CD4-positive, alpha-beta T cell treated with Interleukin-4 for 1 hour (primary cell): ENCODE results near the gene ANKRD39.
"Not testable (repeated sequence)": the region's sequence is repeated elsewhere in the genome, so short reads cannot be mapped to it uniquely, and the experiment has no call there.

Source experiments
- DNase-seq, 2 donors: peaks; one replicate each; pipeline ENCODE4 v3.0.0-alpha.2; 2020 to 2022

Gene ANKRD39

DNA sequence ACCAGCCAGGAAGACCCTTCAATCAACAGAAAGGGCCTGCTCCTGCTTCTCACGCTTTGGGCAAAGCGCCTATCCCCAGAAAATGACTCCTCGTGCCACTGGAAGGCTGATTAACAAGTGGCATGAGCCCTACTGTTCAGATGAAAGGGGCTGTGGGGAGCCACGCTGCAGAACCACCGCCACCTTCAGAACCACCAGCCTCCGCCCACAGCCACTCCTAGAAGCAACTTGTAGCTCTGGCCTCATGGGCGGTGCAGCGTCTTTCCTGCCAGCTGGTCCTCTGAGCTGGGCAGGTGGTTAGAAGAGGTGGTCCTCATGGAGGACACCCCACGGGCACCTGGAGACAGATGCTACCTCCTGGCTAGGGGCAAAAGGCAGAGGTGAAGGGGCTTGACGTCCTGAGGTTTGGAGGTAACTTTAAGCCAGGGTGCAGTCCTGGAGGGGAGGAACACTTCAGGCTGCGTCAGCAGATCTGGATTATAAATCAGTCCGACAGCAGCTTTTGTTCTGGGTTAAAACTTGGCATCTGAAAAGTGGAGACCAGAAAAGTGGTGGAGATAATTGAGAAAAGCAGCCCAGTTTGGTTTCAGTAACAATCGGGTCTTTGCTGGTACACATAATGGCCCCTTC lies 12.9 kb upstream of the ANKRD39 start:
- DNase-seq = peak; percentile 60 to 74

DNA sequence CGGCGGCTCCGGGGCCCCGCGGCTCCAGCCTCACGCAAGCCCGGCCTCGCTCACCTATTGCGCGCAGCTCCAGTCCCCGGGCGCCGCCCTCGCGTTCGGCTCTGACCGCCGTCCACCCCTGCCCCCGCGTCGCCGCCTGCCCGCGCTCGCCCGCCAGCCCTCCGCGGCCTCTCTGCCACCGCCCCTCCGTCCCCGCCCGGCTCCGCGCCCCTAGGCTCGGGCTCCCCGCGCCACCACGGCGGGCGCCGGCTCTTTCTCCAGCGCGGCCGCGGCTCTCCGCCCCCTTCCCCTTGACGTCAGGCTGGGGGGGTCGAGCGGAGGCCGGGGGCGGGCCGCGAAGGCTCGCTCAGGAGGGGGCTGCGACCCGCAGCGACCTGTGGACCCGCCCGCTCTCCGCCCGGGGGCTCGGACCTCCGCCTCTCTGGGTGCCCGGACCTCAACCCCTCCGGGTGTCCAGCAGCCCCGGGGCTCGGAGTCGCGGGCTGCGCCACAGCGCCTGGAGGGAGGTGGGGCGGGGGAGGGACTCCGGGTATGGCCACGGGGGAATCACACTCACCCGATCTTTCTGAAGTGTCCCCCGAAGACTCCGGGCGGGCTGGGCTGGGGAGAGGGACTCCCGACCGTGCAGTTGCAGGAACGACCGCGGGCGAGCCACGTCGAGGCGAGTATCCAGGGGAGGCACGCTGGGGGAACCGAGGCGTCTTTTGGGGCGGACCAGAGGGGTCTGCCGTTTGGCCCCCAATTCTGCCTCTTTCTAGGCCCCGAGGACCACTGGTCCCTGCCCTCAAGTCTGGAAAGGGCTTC lies 12.2 kb upstream of the ANKRD39 start, which contains the start of gene SEMA4C:
Gene SEMA4C, minus strand, starts transcription at position 259 of the 804 bp plus-strand sequence. CDS start 2,194 bp downstream, outside the sequence.
- peak; percentile 30 to 64 for DNase-seq

DNA sequence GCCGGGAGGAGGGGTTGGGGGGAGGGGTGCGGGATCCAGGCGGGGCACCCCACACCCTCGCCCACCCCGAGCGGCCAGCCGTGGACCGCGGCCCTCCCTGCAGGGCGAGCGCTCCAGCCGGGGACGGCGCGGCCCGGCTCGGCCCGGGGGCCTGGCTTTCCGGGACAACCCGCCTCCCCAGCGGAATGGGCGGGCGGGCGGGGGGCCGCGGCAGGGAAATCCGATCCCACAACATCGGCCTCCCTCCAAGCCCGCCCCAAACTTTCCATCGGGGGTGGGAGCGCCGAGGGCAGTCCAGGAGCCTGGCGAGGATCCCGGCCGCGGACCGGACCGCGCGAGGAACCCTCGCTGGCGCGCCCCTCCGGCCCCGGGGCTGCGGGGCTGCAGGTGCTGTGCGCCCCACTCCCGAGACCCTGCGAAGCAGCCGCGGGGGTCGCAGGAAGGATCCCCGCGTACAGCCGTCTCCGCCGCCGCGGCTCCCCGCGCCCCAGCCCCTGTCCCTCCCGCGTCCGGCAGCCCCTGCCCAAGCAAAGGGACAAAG lies 11.5 kb upstream of the ANKRD39 start:
- no peak for DNase-seq

DNA sequence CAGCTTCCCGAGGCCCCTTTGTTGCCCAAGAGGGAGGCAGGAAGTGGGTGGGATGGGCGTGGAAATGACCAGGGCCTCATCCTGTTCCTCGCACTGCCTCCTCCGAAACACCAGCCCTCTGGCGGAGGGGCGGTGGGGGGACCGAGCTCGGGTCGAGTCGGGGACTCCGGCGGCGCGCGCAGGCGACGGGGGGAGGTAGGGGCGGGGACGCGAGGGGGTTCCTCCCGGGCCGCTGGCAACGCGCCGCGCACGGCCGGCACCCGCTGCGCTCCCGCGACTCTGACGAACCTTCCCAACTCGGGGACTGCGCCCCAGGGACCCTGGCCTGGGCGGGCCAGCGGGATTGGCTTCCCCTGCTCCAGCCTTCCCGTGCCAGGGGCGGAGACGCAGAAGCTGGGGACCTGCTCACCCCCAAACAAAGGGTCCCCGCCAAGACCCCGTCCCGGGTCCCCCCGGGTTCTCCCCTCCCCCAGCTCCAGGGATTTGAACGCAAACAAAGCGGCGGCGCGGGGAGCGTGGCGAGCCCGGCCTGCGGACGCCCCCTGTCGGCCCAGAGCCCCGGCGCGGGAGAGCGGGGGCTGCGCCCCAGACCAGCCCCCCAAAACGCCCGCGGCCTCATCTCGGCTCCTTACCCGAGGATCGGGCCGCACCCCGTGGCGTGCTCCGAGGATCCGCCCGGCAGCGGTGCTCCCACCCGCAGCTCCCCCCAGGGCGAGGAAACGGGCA lies 10.9 kb upstream of the ANKRD39 start:
- peak; percentile 60 to 65 for DNase-seq

DNA sequence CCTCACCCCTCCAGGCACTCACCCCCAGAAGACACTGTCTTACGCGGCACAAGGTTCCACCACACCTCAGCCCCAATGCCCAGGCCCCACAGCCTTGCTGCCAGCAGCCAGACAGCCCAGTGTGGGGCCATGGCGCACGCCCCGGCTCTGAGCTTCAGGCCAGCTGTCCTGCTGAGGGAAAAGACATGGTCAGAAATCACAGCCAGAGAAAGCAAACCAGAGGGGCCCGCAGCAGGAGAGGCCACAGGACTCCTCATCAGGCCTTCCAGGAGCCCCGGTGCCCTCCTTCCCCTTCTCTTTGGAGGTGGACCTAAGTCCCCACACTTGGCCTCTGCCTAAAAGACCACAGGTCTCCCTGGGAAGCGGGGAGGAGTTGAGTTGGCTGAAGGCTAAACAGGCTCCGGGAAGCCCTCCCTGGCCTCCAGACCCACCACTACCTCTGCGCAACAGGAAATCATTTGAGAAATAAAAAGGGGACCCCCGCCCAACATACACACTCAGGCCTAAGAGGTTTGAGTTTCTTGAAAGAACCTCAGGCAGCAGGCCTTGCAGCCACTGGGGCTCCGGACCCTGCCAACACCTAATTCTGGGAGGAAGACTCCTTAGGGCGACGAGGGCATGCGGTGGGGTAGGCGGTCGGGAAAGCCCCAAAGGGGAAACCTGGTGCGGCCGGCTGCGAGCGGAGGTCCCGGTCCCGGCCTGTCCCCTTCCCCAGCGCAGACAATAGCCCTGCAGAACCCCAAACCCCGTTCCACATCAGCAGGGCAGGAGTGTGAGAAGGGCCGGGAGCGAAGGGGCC lies 10.1 kb upstream of the ANKRD39 start:
- peak; percentile 23 to 48 for DNase-seq

DNA sequence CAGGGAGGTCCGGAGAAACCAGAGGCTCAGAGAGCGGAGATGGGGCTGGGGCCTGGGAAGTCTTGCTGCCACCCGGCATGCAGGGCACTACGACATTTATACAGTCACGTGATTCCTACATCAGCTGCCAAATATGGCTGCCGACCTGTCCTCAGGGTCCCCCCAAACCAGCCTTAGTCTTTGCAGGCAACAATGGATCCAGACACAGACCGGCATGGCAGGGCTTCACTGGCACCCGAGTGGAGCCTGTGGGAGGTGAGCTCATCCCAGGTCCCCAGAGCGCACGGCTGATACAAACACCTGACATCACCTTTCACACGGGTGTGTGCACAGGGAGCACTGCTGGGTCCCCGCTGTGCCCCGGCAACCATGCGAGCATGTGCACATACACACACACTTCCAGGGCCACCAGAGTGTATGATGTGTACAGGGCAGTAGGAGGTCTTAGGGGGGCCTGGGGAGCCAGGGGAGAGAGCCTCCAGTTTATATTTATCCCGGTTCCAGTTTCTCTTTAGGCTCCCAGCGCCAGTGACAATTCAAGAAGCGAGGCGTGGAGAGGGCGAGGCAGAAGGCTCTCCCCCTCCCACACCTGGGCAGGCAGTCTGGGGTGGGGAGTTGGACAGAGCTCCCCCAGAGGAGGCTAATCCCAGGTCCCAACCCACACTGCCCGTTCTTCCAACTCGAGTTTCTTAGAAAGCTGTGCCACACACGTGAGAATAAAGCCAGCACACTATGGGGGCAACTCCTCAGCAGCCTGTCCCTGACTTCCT lies 9.4 kb upstream of the ANKRD39 start:
- no peak for DNase-seq

DNA sequence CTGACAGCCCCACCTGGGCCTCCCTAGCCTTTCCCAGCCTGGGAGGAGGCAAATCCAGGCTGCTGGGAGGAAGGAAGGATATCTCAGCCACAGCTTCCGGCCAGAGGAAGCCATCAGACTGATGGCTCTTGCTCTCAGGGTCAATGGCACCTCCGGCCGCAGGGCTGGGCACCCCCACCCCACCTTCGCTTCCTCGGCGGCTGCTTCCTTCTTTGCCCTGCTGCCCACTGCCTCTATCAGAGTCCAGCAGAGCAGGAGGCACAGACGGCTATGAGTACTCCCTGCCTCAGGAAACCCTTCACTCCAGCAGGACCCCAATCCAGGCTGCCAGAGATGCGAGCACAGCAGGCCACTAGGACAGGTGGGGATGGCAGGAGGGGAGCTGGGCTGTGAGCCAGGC lies 8.8 kb upstream of the ANKRD39 start:
- DNase-seq = no peak

DNA sequence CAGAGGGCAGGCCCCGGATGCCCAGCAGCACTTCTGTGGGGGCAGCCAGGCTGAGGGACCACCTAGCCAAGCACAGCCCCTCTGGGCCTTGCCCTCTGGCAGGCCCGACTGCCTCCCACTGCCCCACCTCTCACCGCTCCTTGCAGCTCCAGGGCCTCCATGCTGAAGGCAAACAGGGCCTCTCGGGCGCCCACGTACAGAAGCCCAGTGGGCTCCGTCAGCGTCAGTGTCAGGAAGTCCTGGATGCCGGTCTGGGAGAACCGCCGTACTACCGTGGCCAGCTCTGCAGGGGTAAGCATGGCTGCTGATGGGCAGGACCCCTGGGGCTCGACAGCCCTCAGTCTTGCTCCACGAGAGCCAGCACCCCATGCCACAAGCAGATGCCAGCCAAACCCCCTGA lies 8.3 kb upstream of the ANKRD39 start:
- DNase-seq = no peak

DNA sequence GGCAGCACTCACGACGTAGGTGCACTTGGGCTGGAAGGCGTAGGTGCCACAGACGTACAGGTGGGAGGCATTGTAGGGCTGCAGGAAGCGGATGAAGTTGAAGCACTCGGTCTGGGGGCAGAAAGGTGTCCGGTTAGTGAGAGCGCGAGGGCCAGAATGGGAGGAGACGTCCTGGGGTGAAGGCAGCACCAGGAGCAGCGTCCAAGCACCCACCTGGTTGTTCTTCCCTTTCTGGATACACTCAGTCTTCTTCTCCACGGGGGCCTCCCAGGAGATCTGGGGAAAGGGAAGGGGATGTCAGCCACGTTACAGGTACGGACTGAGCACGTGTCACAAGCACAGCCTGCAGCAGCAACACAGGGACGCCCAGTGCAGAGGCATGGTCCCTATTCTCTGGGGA lies 7.8 kb upstream of the ANKRD39 start:
- no peak for DNase-seq

DNA sequence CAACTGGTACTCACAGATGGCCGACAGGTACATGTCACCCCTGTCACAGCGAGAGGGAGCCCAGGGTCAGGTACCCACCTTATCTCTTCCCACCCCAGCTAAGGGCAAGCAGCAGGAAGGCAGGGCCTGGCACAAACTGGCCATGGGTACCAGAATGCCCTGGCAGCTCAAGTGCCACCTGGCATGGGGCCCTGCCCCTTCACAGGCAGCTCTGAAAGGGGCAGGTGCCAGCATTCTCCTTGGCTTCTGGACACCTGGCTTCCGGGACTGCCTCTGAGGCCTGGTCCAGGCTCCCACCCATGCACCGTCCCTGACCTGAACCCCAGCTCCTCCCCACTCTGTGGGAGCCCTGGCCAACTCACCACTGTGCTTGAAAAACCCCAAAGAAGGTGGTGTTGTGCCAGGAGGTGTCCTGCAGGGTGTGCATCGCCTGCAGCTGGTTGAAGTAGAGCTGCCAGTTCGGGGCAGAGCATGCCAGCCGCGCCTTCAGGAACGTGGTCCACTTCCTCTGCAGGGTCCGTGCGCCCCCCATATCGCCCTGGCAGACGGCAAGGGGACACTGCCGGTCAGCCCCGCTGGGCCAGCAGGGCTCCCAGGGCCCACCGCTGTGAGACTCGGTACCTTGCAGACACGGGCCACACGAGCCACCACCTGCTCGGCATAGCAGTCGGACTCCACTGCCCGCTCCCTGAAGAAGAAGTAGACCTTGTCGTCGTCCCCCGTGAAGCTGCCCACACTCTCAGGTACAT lies 6.7 kb upstream of the ANKRD39 start:
- no peak for DNase-seq

DNA sequence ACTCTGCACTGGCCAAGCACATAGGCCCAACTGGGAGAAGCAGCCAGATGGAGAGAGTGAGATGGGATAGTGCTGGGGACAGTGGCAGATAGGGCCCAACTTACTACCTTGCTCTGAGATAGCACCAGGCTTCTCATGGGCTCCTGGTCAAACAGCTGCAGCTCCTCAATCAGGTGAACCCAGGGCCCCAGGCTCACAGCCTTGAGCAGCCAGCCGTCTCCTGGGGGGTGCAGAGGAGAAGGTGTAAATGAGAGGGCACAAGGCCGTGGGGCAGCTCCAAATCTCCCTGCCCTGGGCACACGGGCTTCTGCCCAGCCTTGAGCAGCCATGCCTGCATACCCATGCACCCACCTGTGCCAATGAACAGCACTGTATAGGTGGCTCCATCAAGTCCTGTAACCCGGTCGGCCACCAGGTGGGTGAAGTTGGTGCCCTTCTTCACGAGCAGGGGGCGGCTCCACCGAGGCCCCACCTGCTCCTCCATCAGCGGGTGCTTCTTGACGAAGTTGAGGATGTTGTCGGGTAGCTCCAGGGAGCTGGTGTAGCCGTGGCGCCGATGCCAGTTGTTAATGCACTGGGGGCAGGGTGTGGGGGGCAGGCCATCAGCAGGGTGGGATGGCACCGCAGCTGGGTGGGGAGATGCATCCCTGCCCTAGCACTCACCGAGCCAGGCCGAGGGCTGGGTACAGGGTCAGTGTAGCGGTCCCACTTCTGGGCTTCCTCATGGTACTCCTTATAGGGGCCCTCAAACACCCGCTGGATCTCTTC lies 5.9 kb upstream of the ANKRD39 start:
- DNase-seq = no peak

DNA sequence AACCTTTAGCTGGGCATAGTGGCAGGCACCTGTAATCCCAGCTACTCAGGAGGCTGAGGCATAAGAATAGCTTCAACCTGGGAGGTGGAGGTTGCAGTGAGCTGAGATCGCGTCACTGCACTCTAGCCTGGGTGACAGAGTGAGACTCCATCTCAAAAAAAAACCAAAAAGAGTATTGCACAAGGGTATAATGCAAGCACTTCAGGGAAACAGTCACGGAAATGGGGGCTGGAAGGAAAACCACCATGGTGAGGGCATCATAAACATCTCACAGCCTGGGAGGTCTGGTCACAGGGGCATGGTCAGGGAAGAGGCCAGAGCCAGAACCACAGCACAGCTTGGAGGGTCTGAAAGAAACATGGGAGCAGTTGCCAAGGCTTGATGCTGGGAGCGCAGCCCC lies 5.2 kb upstream of the ANKRD39 start:
- not testable (repeated sequence) for DNase-seq

DNA sequence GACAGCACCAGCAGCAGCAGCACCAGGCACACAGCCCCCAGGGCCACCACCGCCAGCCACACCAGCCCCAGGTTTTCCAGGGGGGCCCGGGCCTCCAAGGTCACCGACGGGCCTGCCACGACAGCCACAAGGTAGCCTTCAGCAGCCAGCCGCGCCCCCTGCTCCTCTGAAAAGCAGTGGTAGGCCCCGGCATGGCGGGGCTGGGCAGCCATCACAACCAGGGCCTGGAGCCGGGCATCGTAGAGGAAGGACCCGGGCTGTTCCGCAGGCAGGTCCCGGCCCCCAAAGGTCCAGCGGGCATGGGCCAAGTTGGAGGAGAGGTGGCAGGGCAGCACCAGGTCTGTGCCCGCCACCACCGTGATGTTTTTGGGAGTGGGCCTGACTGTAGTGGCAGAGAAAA lies 3.3 kb upstream of the ANKRD39 start:
- no peak for DNase-seq

DNA sequence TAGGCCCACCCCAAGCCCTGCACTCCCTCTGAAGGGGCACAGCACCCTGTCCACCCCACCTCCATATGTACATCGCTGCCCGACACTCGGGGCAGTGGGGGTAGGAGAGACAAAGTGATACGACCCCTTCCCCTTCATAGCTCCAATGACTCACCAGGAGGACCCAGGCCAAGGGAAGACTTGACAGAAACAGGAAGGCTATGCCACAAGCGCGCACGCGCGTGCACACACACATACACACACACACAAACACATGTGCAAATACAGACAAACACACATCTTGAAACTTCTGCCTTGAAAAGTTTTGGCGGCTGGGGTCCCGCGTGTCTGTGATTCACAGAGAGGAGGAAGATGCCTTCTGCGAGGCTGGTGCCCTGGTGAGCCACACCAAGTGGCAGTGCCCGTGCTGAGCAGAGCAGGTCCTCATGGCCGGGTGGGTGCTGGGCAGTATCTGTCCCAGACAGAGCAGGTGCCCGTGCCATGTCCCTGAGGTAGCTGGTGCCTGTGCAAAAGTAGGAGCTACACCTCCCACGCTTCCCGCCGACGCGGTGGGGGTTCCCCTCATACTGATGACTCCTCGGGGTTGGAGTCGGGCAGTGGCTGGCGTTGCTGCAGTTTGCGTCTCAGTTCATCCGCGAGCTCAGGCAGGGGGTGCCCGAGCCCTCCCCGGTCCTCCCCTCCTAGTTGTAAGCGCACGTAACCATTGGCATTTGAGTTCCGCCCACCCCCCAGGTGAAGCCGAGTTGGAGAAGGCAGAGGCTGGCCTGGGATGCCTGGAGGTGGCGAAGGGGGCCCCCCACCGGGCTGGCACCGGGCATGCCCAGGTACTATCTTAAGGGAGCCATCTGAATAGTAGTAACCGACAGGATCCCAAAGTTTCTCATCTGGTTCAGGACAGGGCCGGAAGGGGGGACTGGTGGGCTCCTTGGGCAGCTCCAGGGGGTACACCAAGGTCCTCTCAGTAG lies 2.5 kb upstream of the ANKRD39 start:
- DNase-seq = peak in 1 of 2 donors; percentile 44

DNA sequence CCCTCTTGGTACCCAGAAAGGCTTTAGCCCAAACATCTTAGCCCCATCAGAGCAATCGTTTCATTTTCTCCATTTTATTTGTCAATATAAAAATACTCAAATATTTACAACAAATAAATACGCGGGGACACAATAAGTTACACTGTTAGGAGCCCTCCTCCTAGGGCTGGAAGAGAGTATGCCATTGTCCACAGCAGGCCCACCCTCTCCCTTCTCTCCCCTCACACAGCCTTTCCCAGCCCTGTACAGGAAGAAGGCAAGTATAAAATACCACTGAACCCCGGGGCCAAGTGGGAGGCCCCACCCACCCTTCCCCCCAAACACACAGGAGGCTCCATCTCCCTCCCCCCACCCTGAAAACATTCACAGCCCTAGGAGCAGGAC lies 1.9 kb upstream of the ANKRD39 start:
- no peak for DNase-seq

DNA sequence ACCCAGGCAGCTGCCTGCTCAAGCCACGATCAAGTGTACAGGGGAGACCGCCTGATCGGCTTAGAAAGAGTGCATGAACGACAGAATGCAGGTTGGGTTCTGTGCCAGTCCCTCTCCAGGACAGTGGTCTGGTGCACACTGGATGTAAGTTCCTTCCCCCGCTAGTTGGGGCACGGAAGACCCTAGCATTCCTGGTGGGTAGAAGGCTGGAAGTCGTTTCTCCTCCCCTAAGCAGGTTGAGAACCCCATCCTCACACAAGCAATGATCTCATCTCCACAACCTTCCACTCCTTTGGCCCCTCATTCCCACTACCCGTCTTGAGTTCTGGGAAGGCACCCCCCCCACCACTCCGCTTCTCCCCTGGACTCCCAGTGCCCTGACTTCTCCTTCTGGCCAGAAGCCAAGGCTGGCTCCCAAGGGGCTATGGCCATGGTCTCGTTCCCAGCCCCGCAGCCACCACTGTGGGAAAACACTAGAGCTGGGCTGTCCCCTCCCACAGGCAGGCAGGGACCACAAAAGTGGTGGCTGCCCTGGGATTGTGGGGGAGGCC lies 1.4 kb upstream of the ANKRD39 start:
- DNase-seq = no peak

DNA sequence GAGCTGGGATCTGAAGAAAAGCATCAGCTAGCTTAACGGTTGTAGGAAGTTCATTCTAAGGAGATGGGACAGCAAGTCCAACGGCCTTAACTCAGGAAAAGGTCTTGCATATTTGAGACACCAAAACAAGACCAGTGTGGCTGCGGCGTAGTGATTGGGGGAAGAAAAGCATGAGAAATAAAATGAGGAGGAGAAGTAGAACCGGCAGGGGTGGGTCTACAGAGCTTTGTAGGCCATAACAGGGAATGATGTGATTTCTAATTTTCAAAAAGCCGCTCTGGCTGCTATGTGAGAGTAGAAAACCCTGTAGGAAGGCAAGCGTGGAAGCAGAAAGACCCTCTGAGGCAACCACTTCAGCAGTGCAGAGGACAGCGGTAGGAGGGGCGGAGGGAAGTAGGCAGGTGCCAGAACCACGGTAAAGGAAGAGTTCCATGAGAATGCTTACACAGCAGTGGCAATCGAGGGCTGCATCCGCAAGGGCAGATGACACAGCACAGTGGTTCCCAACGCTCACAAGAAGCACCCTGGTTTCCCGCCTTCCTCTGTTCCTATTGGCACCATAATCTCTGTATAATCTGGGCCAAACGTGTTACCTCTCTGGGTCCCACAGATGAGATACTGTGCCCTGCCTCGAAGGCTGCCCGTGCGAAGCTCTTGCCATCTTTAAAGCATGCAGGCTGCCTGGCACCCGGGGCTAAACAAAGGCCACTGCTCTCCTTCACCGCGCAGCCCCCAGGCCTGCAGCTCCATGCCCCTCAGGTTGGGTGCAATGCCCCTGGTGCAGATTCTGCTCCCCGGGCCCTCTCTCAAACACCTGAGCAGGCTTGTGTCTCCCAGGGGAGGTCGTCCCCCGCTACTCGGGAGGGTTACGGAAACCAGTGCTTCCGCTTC lies 795 bp downstream of the ANKRD39 start:
- peak in 1 of 2 donors; percentile 31 for DNase-seq

DNA sequence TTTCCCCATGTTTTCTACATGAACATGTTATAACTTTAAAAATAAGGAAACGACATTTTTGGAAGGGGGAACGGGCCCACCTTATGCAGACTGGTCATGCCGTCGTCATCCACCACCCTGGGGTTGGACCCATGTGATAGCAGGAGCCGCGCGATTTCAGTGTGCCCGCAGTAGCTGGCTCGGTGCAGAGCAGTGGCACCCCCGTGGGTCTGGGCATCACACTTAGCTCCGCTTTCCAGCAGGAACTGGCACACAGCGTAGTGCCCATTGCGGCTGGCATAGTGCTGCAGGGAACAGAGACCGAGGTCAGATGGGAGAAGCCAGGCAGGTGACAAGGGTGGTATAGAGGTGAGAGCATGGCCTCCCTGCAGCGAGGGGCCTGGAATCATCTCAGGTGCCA lies 4.5 kb downstream of the ANKRD39 start:
- no peak for DNase-seq
